Mesendoderm (in vitro differentiated cells): Measurements from ENCODE around the gene STUM. TPM values are rescaled to one million over a fixed set of nuclear protein-coding genes. Genes with fewer than 3 reads are reported as not detected.
"Not testable (repeated sequence)": the region's sequence is repeated elsewhere in the genome, so short reads cannot be mapped to it uniquely, and the experiment has no call there.

Source experiments
- DNase-seq: peaks from one replicate; pipeline ENCODE4 v3.0.0; 2013
- H2AK5ac ChIP-seq: 2 replicates; pipeline ENCODE4 v1.6.1; 2013; ENCODE audit warnings: low read length, inconsistent platforms
- H2BK120ac ChIP-seq: 2 replicates; pipeline ENCODE4 v1.6.1; 2013; ENCODE audit warnings: low read depth, mild to moderate bottlenecking, low read length, moderate library complexity, mixed read lengths
- H2BK15ac ChIP-seq: replicated peaks from 2 replicates; pipeline ENCODE4 v1.6.1; 2013; ENCODE audit warnings: low read depth, mild to moderate bottlenecking, moderate library complexity
- H2BK5ac ChIP-seq: 2 replicates; pipeline ENCODE4 v1.6.1; 2013; ENCODE audit warnings: low read length, inconsistent platforms
- H3K18ac ChIP-seq: 2 replicates; pipeline ENCODE4 v1.6.1; 2013; ENCODE audit warnings: mild to moderate bottlenecking, low read length, mixed read lengths
- H3K23ac ChIP-seq: one replicate; pipeline ENCODE4 v1.6.1; 2013; ENCODE audit warnings: low read length
- H3K27ac ChIP-seq: 2 replicates; pipeline ENCODE4 v1.5.1; 2013; ENCODE audit warnings: low read depth, mild to moderate bottlenecking, inconsistent platforms, low read length, moderate library complexity
- H3K27me3 ChIP-seq: 2 replicates; pipeline ENCODE4 v1.6.1; 2013; ENCODE audit warnings: low read length, control low read depth, mild to moderate bottlenecking, inconsistent platforms; ENCODE audit not compliant: insufficient read depth, poor library complexity
- H3K36me3 ChIP-seq: 2 replicates; pipeline ENCODE4 v1.6.1; 2013; ENCODE audit warnings: low read length, inconsistent platforms; ENCODE audit not compliant: control insufficient read depth, insufficient read depth
- H3K4ac ChIP-seq: one replicate; pipeline ENCODE4 v1.6.1; 2013; ENCODE audit warnings: low read depth, mild to moderate bottlenecking, low read length, moderate library complexity
- H3K4me1 ChIP-seq: 2 replicates; pipeline ENCODE4 v1.6.1; 2013; ENCODE audit warnings: low read depth, low read length, inconsistent platforms; ENCODE audit not compliant: control insufficient read depth
- H3K4me2 ChIP-seq: 2 replicates; pipeline ENCODE4 v1.6.1; 2013; ENCODE audit warnings: low read length
- H3K4me3 ChIP-seq: 2 replicates; pipeline ENCODE4 v1.5.1; 2013; ENCODE audit warnings: mild to moderate bottlenecking, low read length
- H3K56ac ChIP-seq: one replicate; pipeline ENCODE4 v1.6.1; 2013; ENCODE audit warnings: low read length
- H3K79me1 ChIP-seq: 2 replicates; pipeline ENCODE4 v1.6.1; 2013; ENCODE audit warnings: low read length, inconsistent platforms
- H3K79me2 ChIP-seq: 2 replicates; pipeline ENCODE4 v1.6.1; 2013; ENCODE audit warnings: mild to moderate bottlenecking, low read length; ENCODE audit not compliant: control insufficient read depth, insufficient read depth
- H3K9ac ChIP-seq: 2 replicates; pipeline ENCODE4 v1.6.1; 2013; ENCODE audit warnings: low read length, inconsistent platforms
- H4K5ac ChIP-seq: one replicate; pipeline ENCODE4 v1.6.1; 2013; ENCODE audit warnings: low read length
- H4K8ac ChIP-seq: one replicate; pipeline ENCODE4 v1.6.1; 2013; ENCODE audit warnings: low read depth, mild to moderate bottlenecking, control low read depth, low read length, moderate library complexity
- whole genome bisulfite sequencing: extraction: QIAGEN DNeasy Blood & Tissue Kit; methylation state at CpG from one replicate; pipeline ENCODE4 v1.1.7; 2013; ENCODE audit warnings: low lambda C conversion rate, missing lambda C conversion rate; ENCODE audit not compliant: insufficient coverage; ENCODE audit errors: extremely low coverage; 5-methylcytosine and 5-hydroxymethylcytosine counted together
- polyA plus RNA-seq, 2 experiments: library from polyadenylated mRNA; stranded (reverse); fragments of 200-250 nt; gene quantifications; one replicate each; pipeline ENCODE4 v1.2.3, GENCODE V29; 2013

Gene STUM, protein sequence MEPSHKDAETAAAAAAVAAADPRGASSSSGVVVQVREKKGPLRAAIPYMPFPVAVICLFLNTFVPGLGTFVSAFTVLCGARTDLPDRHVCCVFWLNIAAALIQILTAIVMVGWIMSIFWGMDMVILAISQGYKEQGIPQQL
- polyA plus RNA-seq (2013, experiment 1 of 2): 0.25 TPM
- polyA plus RNA-seq (2013, experiment 2 of 2): 0.22 TPM

GRCh38 chr1:226548256-226549093, at the start of gene STUM:
STUM (plus strand) TSS chr1:226548764; CDS start chr1:226548905, 141 bp downstream.
- H2BK15ac ChIP-seq: no peak within 1 kb of the TSS
- H3K23ac ChIP-seq: peak within 1 kb of the TSS; percentile 68
- H3K4me3 ChIP-seq: no peak within 1 kb of the TSS
- no peaks in the 10 kb centered on the region for H3K36me3 ChIP-seq
- H2AK5ac ChIP-seq: no peak within 1 kb of the TSS
- H3K4me1 ChIP-seq: peaks cover 3% of the 10 kb centered on the region
- no peak within 1 kb of the TSS for H3K4ac ChIP-seq
- H2BK5ac ChIP-seq: no peak within 1 kb of the TSS
- H3K18ac ChIP-seq: peak within 1 kb of the TSS; percentile 32
- H4K8ac ChIP-seq: no peak within 1 kb of the TSS
- H3K9ac ChIP-seq: peak within 1 kb of the TSS; percentile 19
- no peaks in the 10 kb centered on the region for H3K79me1 ChIP-seq
- H3K79me2 ChIP-seq: no peaks in the 10 kb centered on the region
- peaks cover 7% of the 10 kb centered on the region for H3K27me3 ChIP-seq
- H3K27ac ChIP-seq: no peak within 1 kb of the TSS
- no peak within 1 kb of the TSS for H2BK120ac ChIP-seq
- peak within 1 kb of the TSS; percentile 35 for H3K4me2 ChIP-seq
- no CpG with 5 or more reads among the region's 82 CpGs for WGBS
- no peak within 1 kb of the TSS for H4K5ac ChIP-seq
- H3K56ac ChIP-seq: peak within 1 kb of the TSS; percentile 79
- peak; percentile 67 for DNase-seq

DNA sequence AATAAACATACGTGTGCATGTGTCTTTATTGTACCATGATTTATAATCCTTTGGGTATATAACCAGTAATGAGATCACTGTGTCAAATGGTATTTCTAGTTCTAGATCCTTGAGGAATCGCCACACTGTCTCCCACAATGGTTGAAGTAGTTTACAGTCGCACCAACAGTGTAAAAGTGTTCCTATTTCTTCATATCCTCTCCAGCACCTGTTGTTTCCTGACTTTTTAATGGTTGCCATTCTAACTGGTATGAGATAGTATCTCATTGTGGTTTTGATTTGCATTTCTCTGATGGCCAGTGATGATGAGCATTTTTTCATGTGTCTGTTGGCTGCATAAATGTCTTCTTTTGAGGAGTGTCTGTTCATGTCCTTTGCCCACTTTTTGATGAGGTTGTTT, 48.9 kb upstream of the STUM start:
- H3K4me2 ChIP-seq, H3K79me2 ChIP-seq, H3K9ac ChIP-seq, H4K5ac ChIP-seq, H3K4ac ChIP-seq, H3K56ac ChIP-seq, H3K79me1 ChIP-seq, H3K27me3 ChIP-seq, H2BK5ac ChIP-seq, H3K18ac ChIP-seq, H3K4me1 ChIP-seq, H2BK15ac ChIP-seq, H3K23ac ChIP-seq, H2AK5ac ChIP-seq, H2BK120ac ChIP-seq, H3K4me3 ChIP-seq, DNase-seq, H3K36me3 ChIP-seq, H4K8ac ChIP-seq, H3K27ac ChIP-seq: not testable (repeated sequence)
- WGBS: no CpG with 5 or more reads among the region's 3 CpGs

GRCh38 chr1:226506021-226506420, 42.5 kb upstream of the STUM start:
- no peak overlapping the region for H4K8ac ChIP-seq
- no peak overlapping the region for H2BK15ac ChIP-seq
- H3K4me3 ChIP-seq: no peak overlapping the region
- no peak overlapping the region for H2AK5ac ChIP-seq
- H3K27me3 ChIP-seq: peaks cover 3% of the 10 kb centered on the region
- H2BK120ac ChIP-seq: no peak overlapping the region
- H2BK5ac ChIP-seq: no peak overlapping the region
- no peak overlapping the region for H3K4me2 ChIP-seq
- H3K4ac ChIP-seq: no peak overlapping the region
- no peak overlapping the region for H3K18ac ChIP-seq
- no peak overlapping the region for H4K5ac ChIP-seq
- H3K4me1 ChIP-seq: no peaks in the 10 kb centered on the region
- no peaks in the 10 kb centered on the region for H3K79me2 ChIP-seq
- no peak for DNase-seq
- WGBS: no CpG with 5 or more reads among the region's 2 CpGs
- no peak overlapping the region for H3K56ac ChIP-seq
- H3K27ac ChIP-seq: no peak overlapping the region
- no peaks in the 10 kb centered on the region for H3K79me1 ChIP-seq
- no peaks in the 10 kb centered on the region for H3K36me3 ChIP-seq
- H3K23ac ChIP-seq: no peak overlapping the region
- no peak overlapping the region for H3K9ac ChIP-seq

DNA sequence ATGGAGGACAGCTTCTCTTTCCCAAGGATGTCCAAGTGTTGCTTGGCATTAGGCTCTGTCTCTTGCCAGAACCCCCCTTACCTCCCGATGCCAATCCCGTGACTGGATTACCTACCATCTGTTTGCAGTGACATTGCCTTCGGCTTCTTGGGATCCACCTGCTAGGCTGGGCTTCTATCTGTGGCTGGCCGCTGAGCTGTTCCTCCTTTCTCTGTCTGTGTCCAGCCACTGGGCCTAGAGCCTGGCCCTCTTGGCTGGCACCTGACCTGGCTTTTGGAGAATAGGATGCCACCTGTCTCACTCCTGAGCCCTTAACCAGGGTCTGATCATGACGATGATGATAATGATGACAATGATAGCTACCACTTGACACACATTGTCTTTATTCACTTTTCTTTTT, 41.6 kb upstream of the STUM start:
- Histone ChIP-seq H2AK5ac (no peak overlapping the region), H3K27ac (no peak overlapping the region), H3K9ac (no peak overlapping the region), H4K8ac (no peak overlapping the region), H3K27me3 (peaks cover 3% of the 10 kb centered on the region), H3K36me3 (no peaks in the 10 kb centered on the region), H3K4me1 (no peaks in the 10 kb centered on the region), H3K23ac (no peak overlapping the region), H3K56ac (no peak overlapping the region), H4K5ac (no peak overlapping the region), H2BK15ac (no peak overlapping the region), H2BK120ac (no peak overlapping the region), H3K4me3 (no peak overlapping the region), H3K79me2 (no peaks in the 10 kb centered on the region), H3K18ac (no peak overlapping the region), H2BK5ac (no peak overlapping the region), H3K4me2 (no peak overlapping the region), H3K4ac (no peak overlapping the region), H3K79me1 (no peaks in the 10 kb centered on the region)
- no CpG with 5 or more reads among the region's 5 CpGs for WGBS
- no peak for DNase-seq

- Histone ChIP-seq H3K27me3 (peaks cover 3% of the 10 kb centered on the region), H2AK5ac (no peak overlapping the region), H4K5ac (no peak overlapping the region), H3K4me1 (no peaks in the 10 kb centered on the region), H4K8ac (no peak overlapping the region), H3K27ac (no peak overlapping the region), H3K23ac (no peak overlapping the region), H2BK15ac (no peak overlapping the region), H3K79me1 (no peaks in the 10 kb centered on the region), H3K4ac (no peak overlapping the region), H3K79me2 (no peaks in the 10 kb centered on the region), H3K4me2 (no peak overlapping the region), H3K9ac (no peak overlapping the region), H3K56ac (no peak overlapping the region), H3K36me3 (no peaks in the 10 kb centered on the region), H2BK5ac (no peak overlapping the region), H3K4me3 (no peak overlapping the region), H2BK120ac (no peak overlapping the region), H3K18ac (no peak overlapping the region)
- no CpG with 5 or more reads among the region's 1 CpG for WGBS
- DNase-seq: no peak
Measured at GRCh38 chr1:226510453-226510852, 38.1 kb upstream of the STUM start.
